Activated CD8-positive, alpha-beta memory T cell treated with anti-CD3 and anti-CD28 coated beads, Interleukin-2, amount 50 U/mL, for 4 hours (primary cell): ENCODE data around the gene NIP7.
"Not testable (repeated sequence)": the region's sequence is repeated elsewhere in the genome, so short reads cannot be mapped to it uniquely, and the experiment has no call there.

Experiments used
- DNase-seq: peaks from one replicate; pipeline ENCODE4 v3.0.0-alpha.2; 2020

The NIP7 gene

GRCh38 chr16:69346683-69347082 lies 7.1 kb downstream of the NIP7 start:
- DNase-seq, result no peak

DNA sequence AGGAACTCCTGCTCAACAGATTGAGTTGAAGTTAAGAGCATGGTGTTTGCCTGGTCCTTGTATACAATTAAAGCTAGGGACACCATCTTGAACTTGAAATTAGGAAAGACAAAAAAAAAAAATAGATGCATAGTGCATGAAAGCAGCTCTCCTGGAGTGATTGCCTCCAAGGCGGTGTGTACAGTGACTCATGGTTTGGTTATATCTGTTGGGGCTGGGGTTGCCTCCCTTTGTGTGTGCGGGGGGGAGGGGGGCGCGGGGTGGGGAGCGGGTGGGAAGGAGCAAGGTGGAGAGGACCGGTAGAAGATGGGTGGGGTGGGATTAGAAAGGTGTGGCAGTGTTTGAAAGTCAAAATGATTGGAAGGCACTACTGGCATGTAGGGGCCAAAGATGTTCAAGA lies 8.7 kb downstream of the NIP7 start:
- no peak for DNase-seq

DNA sequence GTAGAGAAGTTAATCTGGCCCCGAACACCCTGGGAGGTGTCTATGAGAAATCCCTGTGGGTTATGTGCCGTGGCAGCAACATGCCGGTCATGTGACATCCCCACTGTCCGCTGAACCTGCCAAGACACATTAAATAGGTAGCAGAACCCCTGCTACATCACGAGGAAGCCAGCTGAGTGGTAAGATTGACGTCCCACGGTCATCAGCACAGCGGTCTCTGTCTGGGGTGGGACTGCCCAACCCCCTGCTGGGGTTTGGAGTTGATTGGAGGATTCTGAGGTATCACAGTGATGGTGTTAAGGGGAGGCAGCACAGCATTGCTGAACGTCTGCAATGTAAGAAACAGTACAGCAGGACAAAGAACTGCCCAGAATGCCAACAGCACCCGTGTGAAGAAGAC lies 10.0 kb downstream of the NIP7 start:
- DNase-seq, result no peak

DNA sequence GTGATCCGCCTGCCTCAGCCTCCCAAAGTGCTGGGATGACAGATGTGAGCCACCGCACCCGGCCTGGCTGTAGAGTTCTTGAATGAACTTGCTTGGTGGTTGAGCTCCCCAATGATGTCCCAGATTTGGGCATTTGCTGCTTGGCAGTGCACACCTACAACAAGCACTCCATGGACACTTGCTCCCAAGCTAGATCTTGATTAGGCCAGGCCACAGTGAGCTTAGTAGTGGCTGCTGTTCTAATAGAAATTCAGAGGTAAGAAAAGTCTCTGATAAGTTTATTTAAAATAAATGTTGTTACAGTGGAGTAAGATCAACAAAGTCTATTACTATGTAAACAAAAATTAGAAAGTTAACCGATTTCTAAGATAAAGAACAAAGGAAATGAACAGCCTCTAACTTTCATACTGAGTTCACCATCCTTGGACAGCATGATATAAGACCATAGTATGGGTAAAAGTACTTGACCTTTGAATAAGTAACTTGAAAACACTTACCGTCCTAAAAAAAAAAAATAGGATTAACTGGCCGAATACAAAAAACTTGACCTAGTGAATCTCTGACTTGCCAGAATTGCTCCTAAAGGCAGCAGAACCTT lies 11.1 kb downstream of the NIP7 start:
- DNase-seq, result no peak

GRCh38 chr16:69351309-69352027 lies 11.9 kb downstream of the NIP7 start, which contains the start of gene TMED6:
Gene TMED6 (minus strand): TSS chr16:69351786. CDS start chr16:69351753, 33 bp downstream.
- no peak for DNase-seq

- DNase-seq, result not testable (repeated sequence)
These were observed 20.5 kb downstream of the NIP7 start for GRCh38 chr16:69360070-69360469.

GRCh38 chr16:69363281-69363717 lies 23.7 kb downstream of the NIP7 start:
- DNase-seq, result no peak

- no peak for DNase-seq
These were observed 24.5 kb downstream of the NIP7 start for GRCh38 chr16:69364088-69364487.

- DNase-seq, result no peak
These were observed 26.3 kb downstream of the NIP7 start for GRCh38 chr16:69365901-69366300.

- no peak for DNase-seq
These were observed 26.9 kb downstream of the NIP7 start for GRCh38 chr16:69366431-69366830.

GRCh38 chr16:69367980-69368379 lies 28.4 kb downstream of the NIP7 start:
- no peak for DNase-seq

GRCh38 chr16:69368866-69369265 lies 29.3 kb downstream of the NIP7 start:
- no peak for DNase-seq

DNA sequence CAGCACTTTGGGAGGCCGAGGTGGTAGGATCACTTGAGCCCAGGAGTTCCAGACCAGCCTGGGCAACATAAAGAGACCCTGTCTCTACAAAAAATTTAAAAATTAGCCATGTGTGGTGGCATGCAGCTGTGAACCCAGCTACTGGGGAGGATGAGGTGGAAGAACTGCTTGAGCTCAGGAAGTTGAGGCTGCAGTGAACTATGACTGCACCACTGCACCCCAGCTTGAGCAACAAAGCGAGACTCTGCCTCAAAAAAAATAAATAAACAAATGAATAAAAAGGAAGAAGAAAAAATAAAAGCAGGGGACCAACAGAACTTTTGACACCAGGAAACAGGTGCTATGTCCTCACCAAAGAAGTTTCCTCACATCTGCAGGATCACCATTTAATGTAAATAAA lies 32.0 kb downstream of the NIP7 start:
- no peak for DNase-seq

GRCh38 chr16:69373019-69373418 lies 33.4 kb downstream of the NIP7 start:
- no peak for DNase-seq

DNA sequence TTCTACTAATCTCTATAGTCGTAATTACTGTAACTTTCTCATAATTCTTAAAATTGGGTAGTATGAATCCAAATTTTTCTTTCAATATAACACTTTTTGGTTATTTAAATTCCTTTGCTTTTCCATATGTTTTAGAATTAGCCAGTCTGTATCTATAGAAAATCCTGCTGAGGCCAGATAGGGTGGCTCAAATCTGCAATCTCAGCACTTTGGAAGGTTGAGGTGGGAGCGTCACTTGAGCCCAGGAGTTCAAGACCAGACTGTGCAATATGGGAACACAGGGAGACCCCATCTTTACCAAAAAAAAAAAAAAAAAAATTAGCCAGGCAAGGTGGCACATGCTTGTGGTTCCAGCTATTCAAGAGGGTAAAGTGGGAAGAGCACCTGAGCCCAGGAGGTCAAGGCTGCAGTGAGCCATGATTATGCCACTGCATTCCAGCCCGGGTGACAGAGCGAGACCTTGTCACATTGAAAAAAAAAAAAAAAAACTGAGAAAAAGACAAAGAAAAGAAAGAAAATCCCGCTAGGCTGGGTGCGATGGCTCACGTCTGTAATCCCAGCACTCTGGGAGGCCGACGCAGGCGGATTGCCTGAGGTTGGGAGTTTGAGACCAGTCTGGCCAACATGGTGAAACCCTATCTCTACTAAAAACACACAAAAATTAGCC lies 37.0 kb downstream of the NIP7 start:
- no peak for DNase-seq

GRCh38 chr16:69378036-69378435 lies 38.5 kb downstream of the NIP7 start:
- DNase-seq, result no peak

- DNase-seq, result no peak
These were observed 39.2 kb downstream of the NIP7 start for GRCh38 chr16:69378760-69379159.

DNA sequence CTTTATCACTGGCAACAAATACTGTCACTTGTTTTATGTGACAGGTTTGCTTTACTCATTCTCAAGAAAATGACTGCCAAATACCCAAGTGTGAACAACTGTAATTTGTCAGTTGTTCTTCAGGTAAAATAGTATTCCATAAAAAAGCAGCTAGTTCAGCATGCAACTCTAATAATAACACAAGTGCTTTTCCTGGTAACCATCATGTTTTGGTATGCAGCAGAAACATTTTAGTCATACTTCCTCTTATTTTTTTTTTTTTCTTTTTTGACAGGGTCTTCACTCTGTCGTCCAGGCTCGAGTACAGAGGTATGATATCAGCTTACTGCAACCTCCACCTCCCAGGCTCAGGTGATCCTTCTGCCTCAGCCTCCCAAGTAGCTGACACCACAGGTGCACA lies 41.7 kb downstream of the NIP7 start:
- DNase-seq, result no peak

- no peak for DNase-seq
These were observed 42.8 kb downstream of the NIP7 start for GRCh38 chr16:69382421-69382820.

- DNase-seq, result no peak
These were observed 45.4 kb downstream of the NIP7 start for GRCh38 chr16:69384974-69385373.

DNA sequence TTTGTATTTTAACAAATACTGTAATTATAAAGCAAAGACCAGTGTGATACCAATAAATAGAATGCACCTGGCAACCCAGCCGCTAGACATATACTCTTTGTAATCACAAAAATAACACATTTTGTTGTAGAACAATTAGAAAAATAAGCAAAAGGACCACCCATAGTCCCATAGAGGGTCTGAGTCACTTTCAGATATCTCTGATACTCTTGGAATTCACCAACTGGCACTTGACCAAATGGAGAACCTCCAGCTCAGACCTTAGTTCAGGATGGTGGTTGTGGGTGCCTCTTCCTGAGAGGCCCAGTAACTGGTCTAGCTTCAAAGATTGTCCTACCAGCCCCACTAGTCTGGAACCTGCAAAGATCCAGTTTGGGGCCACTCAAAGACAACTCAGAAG lies 47.0 kb downstream of the NIP7 start:
- no peak for DNase-seq
